GM18858 (cell line): ENCODE results near the gene REC8.

Source experiments
- ATAC-seq: cut with Tn5 transposase; IDR thresholded peaks from one replicate; pipeline ENCODE4 v1.9.1; 2021; ENCODE audit not compliant: unreplicated experiment

Gene REC8

DNA sequence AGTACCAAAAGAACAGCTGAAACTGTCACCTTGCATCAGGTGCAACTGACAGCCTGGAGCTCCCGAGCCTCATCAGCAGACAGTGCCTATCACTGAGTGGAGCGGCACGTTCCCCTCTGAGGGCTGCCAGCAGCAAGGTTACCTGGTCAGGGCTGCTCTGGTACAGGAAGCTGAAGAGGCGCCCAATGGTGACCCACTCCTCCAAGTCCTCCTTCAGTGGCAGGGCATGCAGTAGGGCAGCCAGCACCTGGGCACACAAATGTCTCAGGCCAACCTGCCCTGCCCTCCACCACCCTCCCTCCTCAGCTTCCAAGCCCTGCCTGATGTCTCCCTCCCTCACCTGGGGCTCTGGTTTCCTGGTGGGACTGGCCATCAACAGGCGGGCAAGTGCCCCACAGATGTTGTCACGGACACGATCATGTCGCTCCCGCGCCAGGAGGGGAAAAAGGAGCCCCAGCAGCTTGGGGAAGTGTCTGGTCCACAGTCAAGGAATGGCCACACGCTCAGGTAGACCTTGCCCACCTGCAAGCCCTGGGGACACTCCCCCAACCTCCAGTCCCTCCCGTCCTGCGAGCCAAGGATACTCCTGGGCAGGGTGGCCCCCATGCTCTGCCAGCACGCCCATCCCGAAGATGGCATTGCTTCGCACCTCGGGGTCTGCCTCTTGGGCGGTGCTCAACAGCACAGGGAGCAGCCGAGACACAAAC lies 9.6 kb downstream of the REC8 start:
- ATAC-seq, result no peak

GRCh38 chr14:24182110-24182882 lies 10.4 kb downstream of the REC8 start:
- ATAC-seq, result no peak

DNA sequence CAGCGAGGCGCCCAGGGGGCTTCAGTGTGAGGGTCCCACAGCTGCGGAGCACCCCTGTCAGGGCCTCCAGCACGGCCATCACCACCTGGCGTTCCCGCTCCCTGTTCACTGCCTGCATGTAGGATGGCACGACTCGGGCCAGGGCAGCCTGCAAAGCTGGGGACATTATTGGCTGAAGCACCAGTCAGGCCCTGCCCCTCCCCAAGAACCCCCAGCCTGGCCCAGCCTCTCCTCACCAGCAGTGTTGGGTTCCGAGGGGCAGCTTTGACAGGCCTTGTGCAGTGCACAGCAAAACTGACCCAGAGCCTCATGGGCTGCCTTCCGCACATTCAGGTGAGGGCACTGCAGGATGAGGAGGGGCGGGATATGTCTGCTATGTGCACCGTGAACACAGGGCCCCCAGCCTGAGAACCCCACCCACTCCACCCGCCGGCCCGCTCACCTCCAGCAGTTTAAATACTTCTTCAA lies 11.2 kb downstream of the REC8 start:
- ATAC-seq, result no peak

- ATAC-seq, result no peak
These were observed 12.5 kb downstream of the REC8 start for GRCh38 chr14:24184104-24184970.

- ATAC-seq, result no peak
These were observed 13.1 kb downstream of the REC8 start for GRCh38 chr14:24185026-24185425.

DNA sequence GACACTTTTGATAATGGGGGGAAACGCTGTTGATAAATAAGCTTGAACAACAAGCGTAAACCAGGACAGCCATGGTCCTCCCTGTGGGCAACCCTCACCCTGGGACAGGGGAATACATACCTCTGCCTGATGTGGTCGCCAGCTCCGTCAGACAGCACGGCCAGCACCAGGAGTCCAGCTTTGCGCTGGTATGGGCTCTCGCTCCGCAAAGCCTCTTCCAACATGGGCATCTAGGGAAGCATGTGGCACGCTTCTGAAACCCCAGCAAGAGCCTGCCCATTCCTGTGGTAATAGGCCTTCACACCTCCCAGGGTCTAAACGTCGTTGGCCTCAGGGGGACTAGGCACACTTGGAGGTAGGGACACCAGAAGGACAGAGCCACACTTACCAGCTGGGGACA lies 13.9 kb downstream of the REC8 start:
- ATAC-seq, result no peak

DNA sequence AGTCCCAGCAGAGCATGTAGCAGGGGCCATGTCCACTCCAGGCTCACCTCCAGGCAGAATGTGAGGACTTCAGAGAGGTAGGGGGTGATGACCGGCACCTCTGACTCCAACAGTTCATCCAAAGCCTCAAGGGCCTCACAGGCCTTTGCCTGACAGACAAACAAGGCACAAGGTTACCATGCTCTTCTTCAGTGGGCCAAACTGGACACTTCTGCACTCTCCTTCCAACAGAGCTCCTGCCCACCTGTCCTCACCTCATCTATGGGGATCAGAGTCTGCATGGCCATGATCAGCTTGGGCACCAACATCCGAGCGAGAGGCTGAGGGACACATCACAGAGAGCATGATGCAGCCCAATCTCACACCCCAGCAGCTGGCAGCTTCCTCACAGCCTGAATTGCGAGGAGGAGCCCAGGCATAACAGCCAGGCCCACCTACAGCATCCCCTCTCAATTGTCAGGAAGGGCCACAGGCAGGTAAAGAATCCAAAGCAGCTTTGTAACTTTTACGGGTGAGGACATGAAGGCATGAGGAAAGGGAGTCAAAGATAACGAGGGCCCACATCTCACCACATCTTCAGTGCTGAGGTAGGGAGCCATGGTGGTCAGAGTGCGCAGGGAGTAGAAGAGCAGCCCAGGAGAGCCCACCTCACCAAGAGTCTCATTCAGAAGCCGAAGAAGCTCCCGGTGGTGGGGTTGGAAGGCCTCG lies 15.1 kb downstream of the REC8 start:
- no peak for ATAC-seq

DNA sequence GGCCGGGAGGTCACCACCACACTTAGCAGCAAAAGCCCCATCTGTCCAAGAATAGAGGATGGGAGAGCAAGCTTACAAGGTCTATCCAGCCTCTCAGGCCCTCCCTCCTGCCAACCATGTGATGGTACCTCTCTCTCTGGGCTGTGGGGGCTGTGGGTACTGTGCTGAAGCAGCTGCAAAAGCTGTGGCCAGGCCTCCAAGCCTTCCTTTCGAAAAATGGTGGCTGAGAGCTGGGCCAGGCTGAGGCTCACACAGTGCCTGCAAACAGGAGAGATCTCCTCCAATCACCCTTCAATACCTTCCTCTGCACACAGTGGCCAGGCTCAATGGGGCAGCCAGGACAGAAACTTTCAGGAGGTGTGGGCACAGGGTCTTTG lies 15.6 kb downstream of the REC8 start:
- ATAC-seq, result no peak

GRCh38 chr14:24188251-24189058 lies 16.6 kb downstream of the REC8 start, which contains the start of gene IPO4:
Gene IPO4, minus strand, starts transcription at chr14:24188816. Its CDS starts 29 bp downstream, at chr14:24188787.
- ATAC-seq, result peak; percentile 88

GRCh38 chr14:24189059-24189375 lies 17.1 kb downstream of the REC8 start:
- ATAC-seq, result no peak

- no peak for ATAC-seq
These were observed 17.6 kb downstream of the REC8 start for GRCh38 chr14:24189460-24189859.

DNA sequence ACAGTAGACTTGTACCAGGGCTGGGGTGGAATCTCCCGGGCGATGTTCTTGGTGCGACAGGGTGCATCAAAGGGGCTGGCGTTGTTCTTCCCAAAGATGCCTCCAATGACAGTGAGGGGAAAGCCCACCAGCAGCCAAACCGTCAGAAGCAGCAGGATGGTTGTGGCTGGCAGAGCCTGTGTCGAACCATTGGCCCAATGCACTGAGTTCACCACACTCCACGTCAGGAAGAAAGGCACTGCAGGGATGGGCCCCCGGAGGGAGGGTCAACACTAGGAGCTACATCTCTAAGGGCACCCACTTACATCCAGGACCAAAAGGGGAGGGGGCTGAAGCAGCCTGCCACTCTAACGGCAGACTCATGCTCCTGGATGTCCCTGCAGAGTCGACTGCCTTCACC lies 18.5 kb downstream of the REC8 start:
- ATAC-seq, result no peak

DNA sequence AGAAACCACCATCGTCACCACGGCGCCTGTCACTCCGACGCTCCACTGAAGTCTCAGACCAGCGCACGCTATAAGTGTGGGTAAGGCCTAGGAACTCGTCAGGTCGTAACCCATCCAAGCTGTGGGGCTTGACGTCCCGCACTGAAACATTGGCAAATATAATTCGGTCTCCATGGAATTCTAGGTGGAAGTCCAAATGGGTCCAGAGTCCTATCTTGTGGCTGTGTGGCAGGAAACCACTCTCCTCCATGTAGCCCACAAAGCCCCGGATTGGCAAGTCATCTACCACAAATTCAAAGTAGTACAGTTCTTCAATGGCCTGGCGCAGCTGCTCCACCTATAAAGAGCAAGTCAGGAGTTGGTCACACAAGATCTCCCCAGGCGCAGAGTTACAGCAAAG lies 21.1 kb downstream of the REC8 start:
- no peak for ATAC-seq

GRCh38 chr14:24194186-24194872 lies 22.4 kb downstream of the REC8 start:
- ATAC-seq, result no peak

GRCh38 chr14:24194873-24195185 lies 22.9 kb downstream of the REC8 start:
- no peak for ATAC-seq

- peak; percentile 65 for ATAC-seq
These were observed 23.5 kb downstream of the REC8 start, which contains the start of gene TM9SF1 for GRCh38 chr14:24195186-24196070. Gene TM9SF1, minus strand, starts transcription at chr14:24195441. Its CDS starts 422 bp downstream, at chr14:24195019.

DNA sequence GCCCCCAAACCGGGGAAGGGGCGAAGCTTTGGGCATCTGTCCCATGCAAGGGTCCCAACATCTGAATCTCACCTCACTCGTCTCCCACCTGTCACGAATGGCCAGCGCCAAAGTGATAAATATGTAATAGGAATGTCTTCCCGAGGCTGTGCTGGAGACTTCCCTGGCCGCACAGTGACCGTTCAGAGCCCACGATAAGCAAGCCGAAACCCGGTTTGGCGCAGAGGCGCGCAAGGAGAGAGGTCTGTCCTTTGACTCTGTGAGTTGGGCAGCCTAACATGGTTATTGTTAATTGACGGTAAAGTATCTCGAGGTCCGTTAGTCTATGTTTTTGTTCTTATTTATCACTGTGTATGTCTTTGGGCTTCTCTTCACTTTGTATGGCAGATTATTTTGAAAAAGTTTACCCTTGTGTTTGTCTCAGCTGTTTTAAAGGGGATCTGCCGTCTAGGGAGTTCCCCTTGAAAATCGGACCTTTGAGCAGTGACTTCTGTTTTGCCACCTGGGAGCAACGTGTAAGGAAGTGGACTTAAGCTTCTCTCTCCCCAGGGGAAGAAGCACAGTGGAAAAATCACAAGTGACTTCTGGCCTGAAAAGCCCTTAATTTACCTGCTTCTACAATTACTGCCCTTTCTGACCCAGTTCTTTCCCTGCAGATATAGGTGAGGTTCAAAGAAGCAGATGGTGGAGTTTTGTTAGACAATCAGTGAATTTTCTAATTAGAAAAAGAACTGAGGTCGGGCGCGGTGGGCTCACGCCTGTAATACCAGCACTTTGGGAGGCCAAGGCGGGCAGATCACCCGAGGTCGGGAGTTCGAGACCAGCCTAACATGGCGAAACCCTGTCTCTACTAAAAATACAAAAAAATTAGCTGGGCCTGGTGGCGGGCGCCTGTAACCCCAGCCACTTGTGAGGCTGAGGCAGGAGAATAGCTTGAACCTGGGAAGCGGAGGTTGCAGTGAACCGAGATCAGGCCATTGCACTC lies 24.5 kb downstream of the REC8 start:
- ATAC-seq, result no peak
